Measurements from ENCODE around the gene GBX2. TPM values are rescaled to one million over a fixed set of nuclear protein-coding genes. Genes with fewer than 3 reads are reported as not detected.

GBX2 gene
- total RNA-seq, 2 donors from 2014 or later: not detected

DNA sequence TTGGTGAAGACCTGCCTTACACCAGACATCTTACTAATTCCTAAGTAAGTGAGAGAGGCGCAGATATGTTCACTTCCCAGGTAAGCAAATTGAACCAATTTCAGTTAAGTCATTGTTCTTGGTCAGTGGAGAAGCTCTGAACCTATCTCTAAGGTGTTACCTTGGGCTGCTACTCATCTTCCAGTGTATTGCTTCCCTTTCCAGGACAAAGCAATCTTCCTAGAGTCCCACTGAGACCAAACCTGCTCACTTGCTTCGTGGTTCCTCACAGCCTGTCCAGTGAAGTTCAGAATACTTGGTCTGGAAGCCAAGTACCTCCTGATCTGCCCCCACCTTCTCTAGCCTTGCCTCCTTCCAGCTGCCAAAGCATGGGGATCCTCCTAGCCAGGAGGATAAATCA lies 22.5 kb upstream of the GBX2 start:
- intact Hi-C loops (cut with DNase I): no loop called here
- no peak for DNase-seq (ENCODE audit: low spot score)

DNA sequence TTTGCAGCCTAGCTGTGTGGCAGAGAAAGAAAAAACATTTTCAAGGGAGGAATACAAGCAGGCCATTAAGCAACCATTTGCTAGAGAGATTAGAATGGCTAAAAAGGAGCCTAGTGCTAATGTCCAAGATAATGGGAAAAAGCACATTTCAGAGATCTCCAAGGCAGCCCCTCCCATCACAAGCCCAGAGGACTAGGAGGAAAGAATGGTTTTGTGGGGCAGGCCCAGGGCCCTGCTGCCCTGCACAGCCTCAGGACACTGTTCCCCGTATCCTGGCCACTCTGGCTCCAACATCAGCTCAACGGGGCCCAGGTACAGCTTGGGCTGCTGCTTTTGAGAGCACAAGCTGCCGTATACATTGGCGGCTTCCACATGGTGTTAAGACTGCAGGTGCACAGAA lies 16.5 kb upstream of the GBX2 start:
- DNase-seq (ENCODE audit: low spot score): no peak
- intact Hi-C loops (cut with DNase I): no loop called here

DNA sequence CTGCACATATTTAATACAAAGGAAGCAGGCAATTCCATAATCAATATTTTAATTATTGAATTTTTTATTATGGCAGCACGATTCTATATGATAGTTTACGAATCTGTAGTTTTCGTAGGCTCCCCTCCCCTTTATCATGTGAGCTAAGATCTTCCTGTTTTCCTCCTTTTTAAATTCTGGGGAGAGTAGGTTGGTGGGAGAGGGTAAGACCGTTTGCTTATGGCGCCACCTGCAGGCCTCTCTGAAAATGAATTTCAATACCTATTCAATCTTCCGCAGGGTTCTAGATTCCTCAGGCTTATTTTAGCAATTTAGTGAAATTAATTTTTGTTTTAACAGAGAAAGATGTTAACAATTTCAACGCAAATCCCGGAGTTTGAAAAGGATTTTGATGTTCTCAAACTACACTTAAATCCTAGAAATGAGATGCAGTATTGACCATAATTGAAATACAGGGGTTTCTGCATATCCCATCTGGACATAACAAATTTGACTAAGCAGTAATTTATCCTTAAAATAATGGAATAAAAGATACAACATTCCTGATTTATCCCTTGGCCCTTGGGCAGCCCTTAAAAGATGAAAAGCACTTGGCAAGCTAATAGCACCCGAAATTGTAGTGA lies 12.8 kb upstream of the GBX2 start:
- intact Hi-C loops (cut with DNase I): no loop called here
- no peak for DNase-seq (ENCODE audit: low spot score)

- DNase-seq (ENCODE audit: low spot score): no peak
Measured at GRCh38 chr2:236180076-236180816, 12.1 kb upstream of the GBX2 start.

GRCh38 chr2:236179236-236180075 lies 11.3 kb upstream of the GBX2 start:
- DNase-seq (ENCODE audit: low spot score): no peak
- intact Hi-C loops (cut with DNase I): loop anchor here in 1 of 2 donors (5.0 kb wide), 1 partner anchor 407 kb away; no protein-coding TSS in a partner anchor

More at GRCh38 chr2:236180076-236180816, 12.1 kb upstream of the GBX2 start:
- intact Hi-C loops (cut with DNase I): no loop called here

DNA sequence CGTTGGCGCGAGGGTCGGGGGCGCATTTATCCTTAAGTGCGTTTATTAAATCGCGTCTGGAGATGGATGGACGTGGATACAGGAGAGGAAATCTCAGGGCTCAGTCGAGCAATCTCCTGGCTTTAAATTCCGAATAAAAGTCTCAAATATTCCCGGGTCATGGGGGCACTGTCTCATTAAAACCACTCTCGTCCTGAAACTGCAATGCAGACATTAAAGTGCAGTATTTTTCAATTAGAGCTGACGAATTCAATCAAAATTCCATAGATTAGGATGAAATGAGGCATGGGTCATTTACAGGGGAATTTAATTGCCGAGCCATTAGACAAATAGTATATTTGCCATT lies 10.7 kb upstream of the GBX2 start:
- intact Hi-C loops (cut with DNase I): loop anchor here in 1 of 2 donors (5.0 kb wide), 1 partner anchor 407 kb away; no protein-coding TSS in a partner anchor
- no peak for DNase-seq (ENCODE audit: low spot score)

DNA sequence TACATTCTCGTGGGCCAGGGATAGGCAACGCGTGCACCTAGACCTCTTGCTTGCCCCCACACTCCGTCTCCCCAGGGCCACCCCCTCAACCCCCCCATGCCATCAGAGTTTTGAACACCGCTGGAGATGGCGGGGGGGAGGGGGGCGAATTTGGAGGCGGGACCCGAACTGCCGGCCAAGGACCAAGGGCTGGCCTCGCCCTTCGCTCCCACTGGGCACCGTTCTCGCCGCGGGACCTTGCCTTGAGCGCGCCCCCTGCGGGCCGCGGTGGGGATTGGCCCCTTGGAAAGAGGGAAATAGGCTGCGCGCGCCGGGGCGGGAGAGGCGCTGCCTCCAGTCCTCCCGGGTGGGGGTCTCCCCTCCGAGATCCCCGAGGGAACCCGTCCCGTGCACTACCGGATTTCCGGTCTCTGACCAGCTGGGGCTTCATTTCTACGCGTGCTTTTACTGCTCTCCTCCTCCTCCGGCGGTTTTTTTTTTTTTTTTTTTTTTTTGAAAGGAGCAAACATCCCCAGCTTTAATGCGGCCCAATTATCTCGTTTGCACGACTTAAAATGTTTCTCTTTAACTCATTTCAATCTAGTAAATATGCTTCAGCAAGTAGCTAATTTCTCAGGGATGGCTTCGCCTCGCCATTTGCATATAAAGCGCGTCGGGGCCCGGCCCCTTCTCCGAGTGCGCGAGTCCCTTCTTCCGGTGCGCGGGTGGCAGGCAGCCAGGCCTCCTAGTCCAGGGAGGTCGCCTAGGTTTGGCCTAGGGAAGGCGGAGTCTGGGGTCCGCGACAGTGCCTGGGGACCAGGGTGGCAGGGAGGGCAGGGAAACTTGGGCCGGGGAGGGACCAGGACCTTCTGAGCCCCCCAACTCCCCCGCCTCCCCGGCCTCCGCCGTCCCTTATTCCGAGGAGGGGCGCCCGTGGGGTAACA lies 10.0 kb upstream of the GBX2 start:
- peak; percentile 91 for DNase-seq (ENCODE audit: low spot score)
- intact Hi-C loops (cut with DNase I): loop anchor here (2.0 to 5.0 kb wide), 2 partner anchors 399 to 406 kb away; no protein-coding TSS in a partner anchor

DNA sequence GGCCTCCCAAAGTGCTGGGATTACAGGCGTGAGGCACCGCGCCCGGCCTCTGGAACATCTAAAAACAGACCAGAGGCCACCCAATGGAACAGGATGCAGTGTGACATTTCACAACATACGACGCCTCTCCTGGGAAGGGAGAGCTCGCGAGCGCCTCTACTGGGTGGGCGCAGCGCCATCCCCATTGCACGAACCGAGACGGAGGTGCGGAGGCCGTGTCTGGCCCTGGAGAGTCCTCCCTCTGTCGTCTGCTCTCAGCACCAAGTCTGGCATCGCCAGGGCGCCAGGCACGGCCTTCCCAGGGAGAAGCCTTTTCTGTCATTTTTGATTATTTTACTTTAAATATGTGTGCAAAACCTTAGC lies 9.4 kb upstream of the GBX2 start:
- intact Hi-C loops (cut with DNase I): loop anchor here (2.0 to 5.0 kb wide), 2 partner anchors 399 to 405 kb away; no protein-coding TSS in a partner anchor
- peak; percentile 83 for DNase-seq (ENCODE audit: low spot score)

DNA sequence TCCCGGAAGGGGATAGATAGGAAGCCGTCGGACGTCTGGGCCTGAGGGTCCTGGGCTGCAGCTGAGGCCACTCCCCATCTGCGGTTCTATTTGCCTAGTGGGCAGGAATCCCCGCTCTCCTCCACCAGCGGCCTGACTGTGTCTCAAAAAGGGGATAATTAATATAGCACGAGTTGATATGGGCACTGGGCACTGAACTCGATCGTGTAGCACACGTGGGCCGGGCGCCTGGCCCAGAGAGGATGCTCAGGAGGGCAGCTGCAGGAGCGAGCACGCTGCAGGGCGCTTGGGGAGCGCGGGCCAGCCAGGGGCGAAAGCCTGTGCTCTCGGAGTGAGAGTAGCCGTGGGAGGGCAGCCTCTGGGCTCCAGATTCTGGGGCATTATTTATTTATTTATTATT lies 8.8 kb upstream of the GBX2 start:
- DNase-seq (ENCODE audit: low spot score): no peak
- intact Hi-C loops (cut with DNase I): loop anchor here (2.0 to 5.0 kb wide), 2 partner anchors 398 to 405 kb away; no protein-coding TSS in a partner anchor

DNA sequence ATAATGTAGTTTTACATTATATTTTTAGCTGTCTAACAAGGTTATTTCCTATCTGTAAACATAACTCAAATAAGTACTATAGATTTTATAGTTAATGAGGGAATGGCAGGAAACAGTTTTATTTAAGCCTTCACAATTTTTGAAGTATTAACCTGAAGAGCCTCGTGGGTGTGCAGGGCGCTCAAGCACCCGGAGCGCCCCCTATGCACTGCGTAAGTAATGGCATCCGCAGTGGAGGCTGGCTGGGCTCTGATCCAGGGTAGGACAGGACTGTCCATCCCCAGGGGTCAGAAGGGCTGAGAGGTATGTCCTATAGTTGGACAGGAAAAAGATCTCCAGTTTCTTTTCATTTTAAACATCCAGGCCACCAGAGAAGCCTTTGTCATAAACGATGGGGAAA lies 8.2 kb upstream of the GBX2 start:
- DNase-seq (ENCODE audit: low spot score): no peak
- intact Hi-C loops (cut with DNase I): loop anchor here (2.0 to 5.0 kb wide), 2 partner anchors 398 to 404 kb away; no protein-coding TSS in a partner anchor

- DNase-seq (ENCODE audit: low spot score): no peak
- intact Hi-C loops (cut with DNase I): loop anchor here (2.0 to 5.0 kb wide), 2 partner anchors 397 to 403 kb away; no protein-coding TSS in a partner anchor
Measured at GRCh38 chr2:236175548-236176150, 7.5 kb upstream of the GBX2 start.

DNA sequence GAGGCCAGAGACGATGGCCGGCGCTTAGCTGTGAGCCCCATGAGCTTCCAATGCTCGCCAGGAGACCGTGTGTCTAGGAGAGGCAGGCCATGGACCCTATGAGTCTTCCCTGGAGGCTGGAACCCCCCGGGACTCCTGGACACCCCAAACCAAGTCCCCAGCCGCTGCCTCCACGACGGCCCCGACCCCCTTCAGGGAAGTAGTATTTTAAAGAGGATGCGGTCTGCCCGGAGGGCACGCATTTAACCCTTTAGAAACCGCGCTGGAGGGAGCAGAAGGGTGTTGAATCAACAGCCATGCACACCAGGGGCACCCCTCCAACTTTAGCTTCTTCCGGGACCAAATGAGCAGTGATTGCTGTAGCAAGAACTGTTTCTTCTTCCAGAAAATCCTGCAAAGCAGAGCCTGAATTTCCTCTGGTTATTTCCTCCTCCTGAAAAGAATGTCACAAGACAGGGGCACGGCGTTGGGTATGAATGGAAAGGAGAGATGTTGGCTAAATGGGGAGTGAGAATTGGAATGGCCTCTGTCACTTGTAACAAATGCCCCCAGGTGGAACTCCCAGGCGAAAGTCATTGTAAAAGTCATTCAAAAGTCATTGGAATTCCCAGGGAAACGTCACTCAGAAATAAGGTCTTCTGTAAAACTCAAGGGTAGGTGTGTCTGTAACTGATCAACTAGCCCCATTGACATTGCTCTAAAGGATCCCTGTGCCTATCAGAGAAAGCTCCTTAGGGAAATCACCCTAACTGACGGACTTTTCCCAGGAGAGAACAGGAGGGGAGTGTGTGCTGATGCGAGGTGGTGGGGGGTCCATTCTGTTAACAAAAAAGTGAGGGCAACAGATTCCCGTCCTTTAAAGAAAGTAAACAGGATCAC lies 5.8 kb upstream of the GBX2 start:
- intact Hi-C loops (cut with DNase I): no loop called here
- DNase-seq (ENCODE audit: low spot score): peak; percentile 72

- peak; percentile 81 for DNase-seq (ENCODE audit: low spot score)
- intact Hi-C loops (cut with DNase I): no loop called here
Measured at GRCh38 chr2:236173036-236173728, 5.0 kb upstream of the GBX2 start.

DNA sequence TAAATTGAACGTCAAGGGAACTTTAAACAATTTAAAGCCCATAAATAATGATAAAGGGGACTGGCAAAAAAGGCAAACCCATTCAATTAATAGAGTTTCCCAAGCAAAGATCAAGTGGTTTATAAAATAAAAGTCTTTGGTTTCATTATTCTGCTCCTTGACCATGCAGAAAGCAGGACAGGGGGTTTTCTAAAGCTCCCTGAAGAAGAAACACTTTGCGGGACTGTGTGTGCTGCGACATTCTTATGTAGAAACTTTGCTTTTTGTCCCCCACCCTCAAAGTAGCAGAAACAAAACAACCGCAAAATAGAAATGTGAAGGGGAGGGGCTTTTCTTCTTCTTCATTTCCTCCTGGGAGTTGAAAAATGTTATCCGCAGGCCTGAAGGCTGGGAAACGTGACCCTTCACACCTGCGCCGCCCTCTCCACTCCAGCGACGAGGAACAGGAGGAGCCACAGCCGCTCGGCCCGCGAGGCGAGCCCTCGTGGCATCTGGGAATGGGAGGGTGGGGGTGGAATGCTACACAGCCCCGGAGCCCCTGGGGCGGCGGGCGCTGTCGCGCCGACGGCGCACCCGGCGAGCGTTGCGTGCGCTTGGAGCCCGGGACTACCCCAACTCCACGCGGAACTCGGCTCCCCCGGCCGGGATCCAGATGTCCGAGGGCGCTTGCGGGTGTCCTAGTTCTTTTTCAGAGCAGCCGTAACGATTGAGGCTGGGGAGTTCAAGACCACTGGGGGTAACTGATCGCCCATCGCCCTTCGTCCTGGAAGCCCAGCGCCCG lies 4.3 kb upstream of the GBX2 start:
- intact Hi-C loops (cut with DNase I): no loop called here
- DNase-seq (ENCODE audit: low spot score): no peak

- intact Hi-C loops (cut with DNase I): no loop called here
- no peak for DNase-seq (ENCODE audit: low spot score)
Measured at GRCh38 chr2:236171680-236172254, 3.6 kb upstream of the GBX2 start.

GRCh38 chr2:236171181-236171679 lies 3.0 kb upstream of the GBX2 start:
- intact Hi-C loops (cut with DNase I): no loop called here
- no peak for DNase-seq (ENCODE audit: low spot score)

All from posterior vena cava (tissue), 2 donors.